G401 (cell line): ENCODE results near the gene TMEM169. TPM values are rescaled to one million over a fixed set of nuclear protein-coding genes. Genes with fewer than 3 reads are reported as not detected.
"Not testable (repeated sequence)": the region's sequence is repeated elsewhere in the genome, so short reads cannot be mapped to it uniquely, and the experiment has no call there.

Source experiments
- DNase-seq: peaks from one replicate; pipeline ENCODE4 v3.0.0-alpha.2; 2015; ENCODE audit warnings: low spot score
- in situ Hi-C: cut with HindIII; loops from 2 replicates; pipeline ENCODE4 v1.10.0; 2016; ENCODE audit warnings: low sequenced_read_pairs, mixed read lengths
- total RNA-seq: library from RNA; depleted of rRNA; stranded (reverse); fragments of >200 nt; shearing (Covaris generic); gene quantifications from 2 replicates; pipeline ENCODE4 v1.2.3, GENCODE V29; 2014

TMEM169 gene
- total RNA-seq, 1 experiment from 2014 or later = 0.37 TPM

DNA sequence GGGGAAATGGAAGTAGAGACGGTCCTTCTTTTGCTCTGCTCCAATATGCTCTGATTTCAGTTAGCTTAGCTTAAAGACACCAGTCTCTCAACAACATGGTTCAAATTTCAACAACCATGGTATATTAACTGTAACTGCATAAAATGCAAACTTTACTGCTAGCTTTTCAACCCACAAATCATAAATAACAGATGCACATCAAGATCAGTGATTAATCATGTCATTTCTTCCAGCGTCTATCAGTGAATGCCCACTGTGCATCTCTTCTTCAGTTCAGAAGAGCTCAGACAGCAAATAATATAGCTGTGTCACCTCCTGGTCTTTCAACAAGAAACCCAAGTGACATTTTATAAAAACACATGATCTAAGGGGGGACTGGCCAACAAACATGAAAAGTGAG is 12.7 kb upstream of the TMEM169 start:
- DNase-seq = no peak
- in situ Hi-C loops = no loop called here

DNA sequence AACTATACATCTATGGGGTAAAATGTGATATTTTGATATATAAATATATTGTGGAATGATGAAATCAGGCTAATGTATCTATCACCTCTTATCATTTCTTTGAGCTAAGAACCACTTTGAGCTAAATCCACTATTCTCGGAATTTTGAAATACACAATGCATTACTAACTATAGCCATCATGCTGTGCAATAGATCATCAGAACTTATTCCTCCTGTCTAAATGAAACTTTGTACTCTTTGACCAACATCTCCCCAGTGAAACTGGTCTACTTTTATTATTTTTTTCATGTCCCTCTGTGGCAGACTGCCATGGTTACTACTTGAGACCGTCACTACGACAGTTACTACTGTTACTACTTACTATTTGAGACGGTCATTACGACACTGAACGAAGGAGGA is 11.5 kb upstream of the TMEM169 start:
- no peak for DNase-seq
- in situ Hi-C loops = no loop called here

- in situ Hi-C loops = no loop called here
- no peak for DNase-seq
These were observed 10.4 kb upstream of the TMEM169 start for GRCh38 chr2:216071111-216071851.

DNA sequence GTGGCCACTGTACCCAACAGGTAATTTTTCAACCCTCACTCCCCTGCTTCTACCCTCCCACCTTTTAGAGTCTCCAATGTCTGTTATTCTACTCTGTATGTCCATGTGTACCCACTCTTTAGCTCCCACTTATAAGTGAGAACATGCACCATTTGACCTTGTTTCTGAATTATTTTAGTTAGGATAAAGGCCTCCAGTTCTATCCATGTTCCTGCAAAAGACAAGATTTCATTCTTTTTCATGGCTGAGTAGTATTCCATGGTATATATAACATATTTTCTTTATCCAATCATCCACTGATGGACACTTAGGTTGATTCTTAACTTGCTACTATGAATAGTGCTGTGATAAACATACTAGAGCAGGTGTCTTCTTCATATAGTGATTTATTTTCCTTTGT is 9.2 kb upstream of the TMEM169 start:
- no peak for DNase-seq
- in situ Hi-C loops = no loop called here

GRCh38 chr2:216073773-216074172 is 7.9 kb upstream of the TMEM169 start:
- in situ Hi-C loops = no loop called here
- DNase-seq = no peak

- in situ Hi-C loops = no loop called here
- DNase-seq = no peak
These were observed 7.3 kb upstream of the TMEM169 start for GRCh38 chr2:216074380-216074779.

- no peak for DNase-seq
- in situ Hi-C loops = no loop called here
These were observed 6.9 kb upstream of the TMEM169 start for GRCh38 chr2:216074794-216075193.

DNA sequence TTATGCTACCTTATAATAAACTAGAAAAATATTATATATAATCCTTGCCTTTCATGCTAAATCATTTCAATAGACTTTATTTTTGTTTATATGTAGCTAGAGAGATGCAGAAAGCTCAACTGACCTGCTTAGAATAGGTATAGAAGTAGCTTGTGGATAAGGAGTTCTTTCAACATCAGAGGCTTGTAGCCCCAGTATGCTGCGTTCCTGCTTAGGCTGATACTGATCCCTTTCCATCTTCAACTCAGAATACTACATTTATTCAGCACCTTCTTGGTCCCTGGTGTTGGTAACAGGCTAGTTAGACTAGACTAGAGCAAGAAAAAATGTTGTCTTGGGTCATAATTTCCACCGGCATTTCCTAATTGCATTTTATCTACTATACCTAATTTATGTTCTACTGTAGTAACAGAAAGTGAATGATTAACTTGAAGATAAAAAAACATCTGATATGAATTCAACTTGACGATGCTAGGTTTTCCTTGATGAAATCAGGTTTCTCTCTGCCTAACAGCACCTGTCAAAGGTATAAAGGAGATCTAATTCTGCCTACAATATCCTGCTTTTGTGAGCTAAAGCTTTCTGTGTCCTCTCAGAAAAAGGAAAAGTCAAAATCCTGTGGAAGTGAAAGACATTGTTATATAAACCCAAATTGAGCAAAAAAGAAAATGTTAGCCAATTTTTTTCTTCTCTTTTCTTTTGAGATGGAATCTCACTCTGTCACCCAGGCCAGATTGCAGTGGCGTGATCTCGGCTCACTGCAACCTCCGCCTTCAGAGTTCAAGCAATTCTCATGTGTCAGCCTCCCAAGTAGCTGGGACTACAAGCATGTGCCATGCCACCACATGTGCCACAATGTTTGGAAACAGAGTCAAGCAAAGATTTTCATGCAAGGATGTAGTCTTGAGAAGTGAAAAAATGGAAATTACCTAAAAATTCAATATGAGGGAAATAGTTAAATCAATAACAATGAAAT is 5.9 kb upstream of the TMEM169 start:
- no peak for DNase-seq

GRCh38 chr2:216078776-216079175 is 2.9 kb upstream of the TMEM169 start:
- DNase-seq = no peak
- in situ Hi-C loops = no loop called here

More for the DNA sequence above, 5.9 kb upstream of the TMEM169 start:
- in situ Hi-C loops = no loop called here

- DNase-seq, in situ Hi-C loops: not testable (repeated sequence)
These were observed 1.7 kb upstream of the TMEM169 start for GRCh38 chr2:216080048-216080447.

GRCh38 chr2:216081012-216081411 is 707 bp upstream of the TMEM169 start:
- in situ Hi-C loops = no loop called here
- no peak for DNase-seq

DNA sequence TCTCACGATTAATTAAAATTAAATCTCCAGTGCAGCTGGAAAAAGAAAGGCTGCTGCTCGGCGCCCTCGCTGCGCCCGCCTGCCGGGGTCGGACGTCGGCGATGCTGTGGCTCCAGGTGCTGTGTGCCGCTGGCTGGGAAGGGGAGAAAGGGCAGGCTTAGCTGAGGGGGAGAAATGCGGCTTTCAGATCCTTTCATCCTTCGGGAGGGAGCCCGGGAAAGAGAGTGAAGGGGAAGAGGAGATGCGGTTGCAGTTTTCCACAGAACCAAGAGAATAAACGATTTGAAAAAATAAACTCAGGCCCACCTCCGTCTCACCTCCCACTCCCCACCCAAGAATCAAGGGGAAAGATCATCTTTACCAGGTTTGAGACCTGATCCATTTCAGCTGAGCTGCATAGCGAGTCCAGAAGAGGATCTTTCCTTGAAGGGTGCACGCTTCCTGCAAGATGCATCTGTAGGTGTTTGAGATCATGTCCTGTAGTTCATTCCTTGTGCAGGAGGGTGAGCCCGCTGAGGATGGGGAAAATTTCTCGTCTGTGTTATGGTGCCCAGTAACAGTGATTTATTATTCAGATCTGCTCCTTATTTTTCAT is 495 bp downstream of the TMEM169 start:
- DNase-seq = peak; percentile 60
- in situ Hi-C loops = no loop called here

- in situ Hi-C loops = no loop called here
- DNase-seq = peak; percentile 75
These were observed 1.1 kb downstream of the TMEM169 start for GRCh38 chr2:216082805-216083204.

GRCh38 chr2:216083464-216084281 is 2.0 kb downstream of the TMEM169 start:
- peak; percentile 40 for DNase-seq
- in situ Hi-C loops = no loop called here

GRCh38 chr2:216084547-216084946 is 2.8 kb downstream of the TMEM169 start:
- DNase-seq = no peak
- in situ Hi-C loops = no loop called here

- no peak for DNase-seq
- in situ Hi-C loops = no loop called here
These were observed 4.6 kb downstream of the TMEM169 start for GRCh38 chr2:216086207-216086893.

DNA sequence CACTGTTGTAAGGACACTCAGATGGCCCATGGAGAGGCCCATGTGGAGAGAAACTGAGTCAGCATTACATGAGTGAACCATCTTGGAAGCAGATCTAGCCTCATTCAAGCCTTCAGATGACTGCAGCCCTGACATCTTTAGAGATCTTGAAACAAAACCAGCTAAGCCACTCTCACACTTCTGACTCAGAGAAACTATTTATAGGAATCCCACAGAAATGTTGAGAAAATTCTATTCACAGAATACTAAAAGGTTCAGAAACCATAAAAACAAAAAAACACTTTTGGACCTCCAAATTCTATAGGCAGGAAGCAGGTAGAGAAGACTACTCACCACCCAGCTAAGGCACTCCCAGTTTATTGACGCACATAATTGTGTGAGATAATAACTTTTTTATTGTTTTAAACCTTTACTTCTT is 8.7 kb downstream of the TMEM169 start:
- in situ Hi-C loops = no loop called here
- no peak for DNase-seq

- in situ Hi-C loops = no loop called here
- no peak for DNase-seq
These were observed 10.9 kb downstream of the TMEM169 start for GRCh38 chr2:216092646-216093045.

DNA sequence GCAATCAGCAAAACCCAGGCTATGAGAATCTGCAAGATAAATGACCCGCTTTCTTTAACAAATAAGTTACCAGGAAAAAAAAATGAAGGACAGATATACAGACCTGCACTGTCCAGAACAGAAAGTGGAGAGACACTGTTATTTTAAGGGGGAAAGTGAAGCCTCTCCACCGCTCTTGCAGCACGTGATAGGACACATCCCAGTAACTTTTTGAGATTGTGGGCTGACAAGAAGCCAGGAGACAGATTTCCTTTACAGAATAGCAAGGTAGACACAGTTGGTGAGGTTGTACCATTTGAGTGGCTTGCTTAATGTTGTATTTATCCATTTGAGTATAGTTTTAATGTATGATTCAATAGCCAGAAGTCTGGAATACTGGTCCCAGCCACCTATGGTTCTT is 13.0 kb downstream of the TMEM169 start:
- DNase-seq = no peak
- in situ Hi-C loops = no loop called here
